Kidney (tissue), 14 donors: Measurements from ENCODE around the gene FAM180B. TPM values are rescaled to one million over a fixed set of nuclear protein-coding genes. Genes with fewer than 3 reads are reported as not detected.
"Not testable (repeated sequence)": the region's sequence is repeated elsewhere in the genome, so short reads cannot be mapped to it uniquely, and the experiment has no call there.

Experiments
- DNase-seq, 5 donors: peaks; one replicate each; pipeline ENCODE4 v3.0.0-alpha.2; 2013 to 2020
- FAIRE-seq: peaks from 2 replicates; lab custom pipeline; 2012; peaks lifted over from hg19 to GRCh38; lab: Jason Lieb, UNC
- H3K27ac ChIP-seq, 2 donors: one replicate each; pipeline ENCODE4 v1.7.0; 2013; ENCODE audit warnings: low read depth in 2 of 2, low read length in 2 of 2, inconsistent platforms in 1 of 2
- H3K27me3 ChIP-seq: one replicate; pipeline ENCODE4 v1.7.1; 2013; ENCODE audit warnings: low read length, inconsistent platforms; ENCODE audit not compliant: control insufficient read depth, insufficient read depth
- H3K36me3 ChIP-seq, 3 donors: one replicate each; pipeline versions ENCODE4 v1.7.0 to v1.7.1; 2013; ENCODE audit warnings: low read length in 3 of 3, control low read depth in 1 of 3, inconsistent platforms in 1 of 3; ENCODE audit not compliant: insufficient read depth in 3 of 3, control insufficient read depth in 2 of 3
- H3K4me1 ChIP-seq, 3 donors: one replicate each; pipeline versions ENCODE4 v1.7.0 to v1.7.1; 2013; ENCODE audit warnings: low read length in 3 of 3, inconsistent platforms in 1 of 3, low read depth in 1 of 3; ENCODE audit not compliant: control insufficient read depth in 2 of 3, insufficient read depth in 2 of 3
- H3K4me3 ChIP-seq, 3 donors: one replicate each; pipeline versions ENCODE4 v1.7.0 to v1.8.1; 2013; ENCODE audit warnings: low read length in 3 of 3, control low read depth in 1 of 3, inconsistent platforms in 1 of 3
- H3K9ac ChIP-seq, 3 donors: one replicate each; pipeline versions ENCODE4 v1.7.0 to v1.7.1; 2013; ENCODE audit warnings: low read length in 3 of 3, control low read depth in 1 of 3, inconsistent platforms in 1 of 3
- H3K9me3 ChIP-seq, 3 donors: one replicate each; pipeline versions ENCODE4 v1.7.0 to v1.7.1; 2013; ENCODE audit warnings: low read length in 3 of 3, control low read depth in 1 of 3, inconsistent platforms in 1 of 3; ENCODE audit not compliant: control insufficient read depth in 2 of 3, insufficient read depth in 1 of 3
- intact Hi-C: fragments of 100-400 bp; cut with DNase I; formaldehyde crosslinking; loops from one replicate; pipeline ENCODE4 v1.11.1; 2022
- polyA plus RNA-seq: library from polyadenylated mRNA; stranded (reverse); fragments of 350-450 nt; fragmentation: Illumina TruSeq; extraction: RNeasy Lipid Tissue Mini Kit (QIAGEN cat#74804); gene quantifications from one replicate; pipeline ENCODE4 v1.2.3, GENCODE V29; 2014; ENCODE audit warnings: low read depth, low replicate concordance; ENCODE audit not compliant: insufficient read depth
- total RNA-seq: library from RNA; stranded (reverse); fragmentation: NEBNext Ultra II Directional; extraction: Animal tissue kit (Norgen Biotek cat#: 25700); gene quantifications from one replicate; pipeline ENCODE4 v1.2.1, GENCODE V29; 2021
- TF ChIP-seq, protein P1 (sequence below): IDR thresholded peaks from 3 replicates; pipeline ENCODE4 v1.5.1; 2012; ENCODE audit warnings: mild to moderate bottlenecking, moderate library complexity, borderline replicate concordance; ENCODE audit not compliant: insufficient read depth; ENCODE audit errors: extremely low read depth
- donor health status: control.
- donor health status: control.
- donor health status: control.
- donor health status: control.
- donor health status: control.
- donor health status: DM: yes; HTN: yes; CAD: no.
- donor health status: Normal renal cell carcinoma (clear cell type).

FAM180B gene
- total and polyA plus RNA-seq, 2 donors from 2014 or later, result not detected

GRCh38 chr11:47552566-47553405 lies 33.7 kb upstream of the FAM180B start, which contains the start of gene CELF1:
CELF1 (minus strand) TSS chr11:47553132; CDS start chr11:47499523, 53,609 bp downstream.
- Histone ChIP-seq H3K27me3 (no peaks in the 10 kb centered on the region), H3K9me3 (no peaks in the 10 kb centered on the region), H3K36me3 (no peaks in the 10 kb centered on the region), H3K27ac (peak within 1 kb of the TSS; percentile 69 to 93), H3K9ac (peak within 1 kb of the TSS; percentile 72 to 95 (median 89)), H3K4me3 (peak within 1 kb of the TSS; percentile 58 to 92 (median 73)), H3K4me1 (peaks cover 0 to 17% (median 9%) of the 10 kb centered on the region in 3 donors)
- peak; percentile 94 to 97 (median 96) for DNase-seq
- TF ChIP-seq, protein P1, sequence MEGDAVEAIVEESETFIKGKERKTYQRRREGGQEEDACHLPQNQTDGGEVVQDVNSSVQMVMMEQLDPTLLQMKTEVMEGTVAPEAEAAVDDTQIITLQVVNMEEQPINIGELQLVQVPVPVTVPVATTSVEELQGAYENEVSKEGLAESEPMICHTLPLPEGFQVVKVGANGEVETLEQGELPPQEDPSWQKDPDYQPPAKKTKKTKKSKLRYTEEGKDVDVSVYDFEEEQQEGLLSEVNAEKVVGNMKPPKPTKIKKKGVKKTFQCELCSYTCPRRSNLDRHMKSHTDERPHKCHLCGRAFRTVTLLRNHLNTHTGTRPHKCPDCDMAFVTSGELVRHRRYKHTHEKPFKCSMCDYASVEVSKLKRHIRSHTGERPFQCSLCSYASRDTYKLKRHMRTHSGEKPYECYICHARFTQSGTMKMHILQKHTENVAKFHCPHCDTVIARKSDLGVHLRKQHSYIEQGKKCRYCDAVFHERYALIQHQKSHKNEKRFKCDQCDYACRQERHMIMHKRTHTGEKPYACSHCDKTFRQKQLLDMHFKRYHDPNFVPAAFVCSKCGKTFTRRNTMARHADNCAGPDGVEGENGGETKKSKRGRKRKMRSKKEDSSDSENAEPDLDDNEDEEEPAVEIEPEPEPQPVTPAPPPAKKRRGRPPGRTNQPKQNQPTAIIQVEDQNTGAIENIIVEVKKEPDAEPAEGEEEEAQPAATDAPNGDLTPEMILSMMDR, result peak; percentile 88
- FAIRE-seq, result no peak
- intact Hi-C loops, result no loop called here

DNA sequence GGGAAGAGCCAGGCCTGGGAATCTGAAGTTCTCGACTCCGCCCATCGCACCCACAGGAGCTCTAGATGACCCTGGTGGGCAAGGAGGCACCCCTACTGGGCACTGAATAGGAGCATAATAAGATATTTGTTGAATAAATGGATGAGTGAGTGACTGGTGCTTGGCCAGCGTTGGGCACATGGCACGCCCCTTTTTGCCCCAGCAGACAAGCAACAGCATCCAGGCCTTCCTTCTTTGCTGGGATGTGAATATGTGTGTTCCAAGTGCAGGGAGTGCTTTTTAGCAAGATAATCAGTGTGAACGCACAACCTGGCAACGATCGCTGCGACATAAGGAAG lies 33.1 kb upstream of the FAM180B start:
- H3K36me3 ChIP-seq, result no peaks in the 10 kb centered on the region
- no peaks in the 10 kb centered on the region for H3K27me3 ChIP-seq
- no peak for DNase-seq
- H3K9ac ChIP-seq, result peak overlapping the region; percentile 71 to 72 (median 71)
- intact Hi-C loops, result no loop called here
- FAIRE-seq, result no peak
- TF ChIP-seq, protein P1, result no peak
- H3K4me3 ChIP-seq, result peak overlapping the region; percentile 58 to 92 (median 73)
- H3K4me1 ChIP-seq, result peaks cover 0 to 17% (median 9%) of the 10 kb centered on the region in 3 donors
- H3K27ac ChIP-seq, result no peak overlapping the region
- no peaks in the 10 kb centered on the region for H3K9me3 ChIP-seq

- H3K4me3 ChIP-seq, H3K27me3 ChIP-seq, H3K9me3 ChIP-seq, H3K9ac ChIP-seq, FAIRE-seq, H3K36me3 ChIP-seq, H3K4me1 ChIP-seq, intact Hi-C loops, DNase-seq, H3K27ac ChIP-seq: not testable (repeated sequence)
Observed at GRCh38 chr11:47557004-47557403, 29.5 kb upstream of the FAM180B start.

- no peaks in the 10 kb centered on the region for H3K27me3 ChIP-seq
- no peaks in the 10 kb centered on the region for H3K9me3 ChIP-seq
- TF ChIP-seq, protein P1, result no peak
- H3K4me3 ChIP-seq, result no peak overlapping the region
- H3K9ac ChIP-seq, result no peak overlapping the region
- intact Hi-C loops, result no loop called here
- FAIRE-seq, result peak; percentile 99
- H3K4me1 ChIP-seq, result no peaks in the 10 kb centered on the region
- no peaks in the 10 kb centered on the region for H3K36me3 ChIP-seq
- DNase-seq, result no peak
- H3K27ac ChIP-seq, result no peak overlapping the region
Observed at GRCh38 chr11:47558695-47559094, 27.8 kb upstream of the FAM180B start.
